ENCODE measurements around the gene UPF3B. TPM values are rescaled to one million over a fixed set of nuclear protein-coding genes. Genes with fewer than 3 reads are reported as not detected.

Gene UPF3B
- total and polyA plus RNA-seq, 9 of the 15 experiments (the other 6 are each of a cell fraction or from before 2014, with no cell fraction given) = 17.6 to 57.0 (median 32.3) TPM

- 0 out of 2 replicates have a peak, but pooled peaks have one; percentile 67 for TF ChIP-seq AFF4 (CRISPR knock-in tag; IDR thresholded peaks at IDR 0.05)
- no peak for TF ChIP-seq ZNF398 (CRISPR knock-in tag; IDR thresholded peaks at IDR 0.05)
- TF ChIP-seq ZNF12 (CRISPR knock-in tag; IDR thresholded peaks at IDR 0.05) = peak; percentile 64; the same call in 1 of the 2 replicates
- TF ChIP-seq ZNF408 (CRISPR knock-in tag; IDR thresholded peaks at IDR 0.05; ENCODE audit: low read depth) = no peak
- TF ChIP-seq ZBTB17 (CRISPR knock-in tag; IDR thresholded peaks at IDR 0.05) = no peak
- no peak for TF ChIP-seq NBN (IDR thresholded peaks at IDR 0.05; ENCODE audit: low read depth)
- no peak for TF ChIP-seq ZNF695 (CRISPR knock-in tag; IDR thresholded peaks at IDR 0.05)
- TF ChIP-seq MBD2 (IDR thresholded peaks at IDR 0.05; ENCODE audit: borderline replicate concordance, low read depth) = peak; percentile 37; the same call in 1 of the 2 replicates
- TF ChIP-seq PHTF2 (CRISPR knock-in tag; IDR thresholded peaks at IDR 0.05) = no peak
- TF ChIP-seq ZNF224 (CRISPR knock-in tag; IDR thresholded peaks at IDR 0.05) = no peak
- 0 out of 2 replicates have a peak, but pooled peaks have one; percentile 11 for TF ChIP-seq NFIC (IDR thresholded peaks at IDR 0.05)
- TF ChIP-seq ELF2 (CRISPR knock-in tag; IDR thresholded peaks at IDR 0.05) = peak; percentile 72
- TF ChIP-seq ZNF140 (CRISPR knock-in tag; IDR thresholded peaks at IDR 0.05) = no peak
- no peak for TF ChIP-seq ZNF444 (CRISPR knock-in tag; IDR thresholded peaks at IDR 0.05)
- TF ChIP-seq POLR3G (IDR thresholded peaks at IDR 0.05; ENCODE audit: extremely low read depth, insufficient read length, insufficient replicate concordance) = no peak
- no peak for TF ChIP-seq ZBTB9 (CRISPR knock-in tag; IDR thresholded peaks at IDR 0.05)
- 0 out of 2 replicates have a peak, but pooled peaks have one; percentile 27 for TF ChIP-seq ZKSCAN1 (IDR thresholded peaks at IDR 0.05; ENCODE audit: low read depth, low read length)
- no peak for TF ChIP-seq PYGO2 (tag; IDR thresholded peaks at IDR 0.05)
- TF ChIP-seq ZFP91 (CRISPR knock-in tag; IDR thresholded peaks at IDR 0.05) = peak; percentile 68; the same call in 1 of the 2 replicates
- no peak for TF ChIP-seq HNRNPL (IDR thresholded peaks at IDR 0.05; ENCODE audit: low read depth, low read length)
Observed at GRCh38 chrX:119871599-119872395, 19.0 kb upstream of the UPF3B start, which contains the start of the genes NDUFA1 and RNF113A (continued).
